HG03571 (cell line): ENCODE measurements around the gene MAP2K3.
"Not testable (repeated sequence)": the region's sequence is repeated elsewhere in the genome, so short reads cannot be mapped to it uniquely, and the experiment has no call there.

Source experiments
- ATAC-seq: cut with Tn5 transposase; IDR thresholded peaks from one replicate; pipeline ENCODE4 v1.9.1; 2021; ENCODE audit not compliant: unreplicated experiment

The MAP2K3 gene

DNA sequence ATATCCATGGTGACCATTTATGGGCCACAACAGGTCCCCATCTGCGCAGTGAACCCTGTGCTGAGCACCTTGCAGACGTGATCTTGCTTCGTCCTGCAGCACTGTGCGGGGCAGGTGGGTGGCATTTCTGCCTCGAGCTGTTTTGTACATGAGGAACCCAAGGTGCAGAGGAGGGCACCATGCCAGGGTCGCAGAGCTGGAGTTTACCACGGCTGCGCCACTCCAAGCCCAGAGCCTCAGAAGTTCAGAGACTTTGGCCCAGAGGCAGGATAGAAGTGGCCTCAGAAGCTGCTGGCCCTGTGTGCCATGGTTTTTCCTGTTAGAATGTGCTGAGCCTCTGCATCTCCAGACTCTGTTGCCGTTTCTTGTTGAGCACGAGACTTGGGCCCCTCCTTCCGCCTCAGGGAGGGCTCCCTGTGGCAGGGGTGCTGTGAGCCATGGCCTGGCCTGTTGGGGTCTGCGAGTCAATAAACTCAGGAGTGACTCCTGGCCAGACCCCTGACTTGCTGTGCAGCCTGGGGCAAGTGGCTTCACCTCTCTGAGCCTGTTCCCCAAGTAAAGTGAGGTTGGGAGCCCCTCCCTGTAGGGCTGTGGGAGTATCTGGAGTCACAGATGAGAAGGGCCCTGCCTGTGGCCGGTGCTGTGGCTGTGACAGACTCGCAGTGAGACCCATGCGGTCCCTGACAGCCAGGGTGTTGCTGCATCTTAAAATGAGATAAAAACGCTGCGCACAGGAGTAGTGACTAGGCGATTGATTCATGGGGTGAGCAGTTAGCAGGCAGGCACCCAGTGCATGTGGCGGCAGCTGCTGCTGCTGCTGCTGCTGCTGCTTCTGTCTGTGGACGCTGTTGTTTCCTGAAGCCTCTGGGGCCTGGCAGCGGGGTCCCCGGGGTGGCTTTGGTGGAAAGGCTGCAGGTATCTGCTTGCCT lies 11.8 kb downstream of the MAP2K3 start:
- ATAC-seq: no peak

- ATAC-seq: no peak
Measured at GRCh38 chr17:21297026-21297520, 12.6 kb downstream of the MAP2K3 start.

DNA sequence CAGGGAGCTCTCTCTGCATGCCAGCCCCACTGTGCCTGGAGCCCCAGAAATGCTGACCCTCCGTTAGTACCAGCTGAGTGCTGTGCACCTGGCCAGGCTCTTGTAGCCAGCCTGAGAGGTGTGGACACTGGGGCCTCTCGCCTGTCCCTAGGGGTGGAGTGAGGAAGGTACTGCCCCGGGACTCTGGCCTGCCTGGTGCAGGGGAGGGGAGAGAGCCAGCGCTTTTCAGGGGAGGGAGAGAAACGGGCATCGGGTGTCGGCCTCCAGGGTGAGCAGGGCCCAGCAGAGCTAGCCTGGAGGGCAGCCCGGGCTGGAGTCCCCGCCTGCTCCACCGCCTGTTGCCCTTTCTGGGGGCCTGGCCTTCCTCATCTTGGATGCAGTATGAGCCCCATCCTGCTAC lies 13.1 kb downstream of the MAP2K3 start:
- no peak for ATAC-seq

DNA sequence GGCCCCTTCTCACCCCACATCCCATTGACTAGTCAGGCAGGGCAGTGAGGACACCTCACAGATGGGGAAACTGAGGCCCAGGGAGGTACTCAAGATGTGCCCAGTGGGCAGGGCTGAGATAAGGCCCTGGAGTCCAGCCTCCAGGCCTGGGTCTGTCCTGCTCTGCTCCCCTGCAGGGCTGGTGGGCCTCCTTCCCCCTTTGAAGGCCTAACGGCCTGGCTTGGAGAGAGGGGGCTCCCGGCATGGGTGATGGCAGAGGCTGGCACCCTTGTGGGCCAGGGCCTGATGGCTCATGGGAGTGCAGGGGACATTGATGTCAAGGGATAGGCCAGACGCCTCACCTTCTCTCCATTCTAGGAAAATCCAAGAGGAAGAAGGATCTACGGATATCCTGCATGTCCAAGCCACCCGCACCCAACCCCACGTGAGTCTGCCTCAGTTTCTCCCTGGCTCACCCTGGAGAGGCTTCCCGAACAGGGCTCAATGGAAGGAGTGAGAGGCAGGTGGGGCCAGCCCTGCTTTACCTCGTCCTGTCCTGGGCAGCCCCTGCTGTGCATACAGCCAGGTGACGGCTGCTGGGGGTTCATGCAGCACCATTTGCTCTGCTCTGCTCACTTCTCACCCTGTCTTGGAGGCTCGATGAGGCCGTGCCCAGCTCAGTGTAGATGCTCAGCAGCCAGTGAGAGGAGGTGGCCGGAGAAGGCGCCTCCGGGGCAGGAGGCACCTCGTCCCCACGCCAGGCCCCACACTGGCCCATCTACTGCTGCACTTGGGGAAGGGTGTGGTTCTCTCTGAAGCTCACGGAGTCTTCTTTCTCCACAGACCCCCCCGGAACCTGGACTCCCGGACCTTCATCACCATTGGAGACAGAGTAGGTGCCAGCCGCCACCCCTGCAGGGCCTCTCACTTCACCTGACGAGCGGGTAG lies 13.8 kb downstream of the MAP2K3 start:
- no peak for ATAC-seq

GRCh38 chr17:21298983-21299519 lies 14.5 kb downstream of the MAP2K3 start:
- no peak for ATAC-seq

DNA sequence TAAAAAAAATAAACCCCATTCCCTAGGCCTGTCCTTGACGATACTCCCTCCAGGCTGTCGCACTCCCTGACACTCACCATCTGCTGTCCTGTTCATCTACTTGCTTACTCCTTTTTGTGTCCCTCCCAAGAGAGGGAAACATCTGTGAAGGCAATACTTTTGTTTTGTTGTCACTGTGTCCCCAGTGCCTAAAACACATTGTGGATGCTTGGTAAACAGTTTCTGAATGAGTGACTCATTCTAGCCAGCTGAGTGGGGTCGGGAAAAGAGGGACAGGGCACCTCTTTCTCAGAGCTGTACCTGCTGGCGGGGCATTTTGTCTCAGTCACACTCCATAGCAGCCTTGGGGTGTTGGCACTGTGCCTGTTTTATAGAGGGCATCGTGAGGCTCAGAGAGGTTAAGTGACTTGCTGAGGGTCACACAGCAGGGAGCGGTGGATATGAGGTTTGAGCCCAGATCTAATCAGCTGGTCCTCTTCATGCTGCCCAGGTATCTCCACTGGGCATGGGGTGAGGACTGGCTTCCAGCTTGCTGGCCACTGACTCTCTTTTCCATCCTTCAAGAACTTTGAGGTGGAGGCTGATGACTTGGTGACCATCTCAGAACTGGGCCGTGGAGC lies 15.6 kb downstream of the MAP2K3 start:
- ATAC-seq: no peak

DNA sequence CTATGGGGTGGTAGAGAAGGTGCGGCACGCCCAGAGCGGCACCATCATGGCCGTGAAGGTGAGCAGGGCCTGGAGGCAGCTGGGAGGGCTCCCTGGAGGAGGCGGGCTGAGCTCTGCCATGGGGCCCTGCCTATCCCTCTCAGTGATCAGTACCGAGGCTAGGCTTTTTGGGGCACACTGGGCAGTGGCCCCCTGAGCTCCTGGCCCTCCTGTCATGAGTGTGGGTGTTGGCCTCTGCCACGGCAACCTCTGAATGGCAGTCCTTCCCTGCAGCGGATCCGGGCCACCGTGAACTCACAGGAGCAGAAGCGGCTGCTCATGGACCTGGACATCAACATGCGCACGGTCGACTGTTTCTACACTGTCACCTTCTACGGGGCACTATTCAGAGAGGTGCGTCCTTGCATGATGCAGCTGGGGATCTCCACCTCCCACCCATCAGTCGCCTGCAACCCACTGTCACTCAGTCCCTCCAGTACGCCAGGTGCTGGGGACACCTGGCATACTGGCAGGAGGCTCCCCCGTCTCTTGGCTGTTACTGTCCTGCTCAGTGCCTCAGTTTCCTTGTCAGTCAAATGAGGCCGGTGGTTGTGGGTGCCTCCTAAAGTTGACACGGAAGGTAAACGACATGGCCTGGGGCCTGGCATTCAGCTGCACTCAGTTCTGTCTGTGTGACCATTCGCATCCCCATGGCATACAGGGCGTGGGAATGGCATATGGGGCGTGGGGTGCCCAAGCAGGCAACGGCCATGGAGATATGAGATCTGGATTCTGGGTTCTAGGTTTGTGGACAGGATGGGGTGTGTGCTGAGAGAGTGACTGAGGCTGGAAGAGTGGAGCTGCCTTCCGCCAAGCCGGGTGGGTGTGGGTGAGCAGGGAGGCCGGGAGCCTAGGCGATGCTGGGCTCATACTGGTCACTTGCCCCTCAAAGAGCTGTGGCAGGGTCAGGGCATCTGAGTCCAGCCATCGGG lies 16.4 kb downstream of the MAP2K3 start:
- ATAC-seq: no peak

DNA sequence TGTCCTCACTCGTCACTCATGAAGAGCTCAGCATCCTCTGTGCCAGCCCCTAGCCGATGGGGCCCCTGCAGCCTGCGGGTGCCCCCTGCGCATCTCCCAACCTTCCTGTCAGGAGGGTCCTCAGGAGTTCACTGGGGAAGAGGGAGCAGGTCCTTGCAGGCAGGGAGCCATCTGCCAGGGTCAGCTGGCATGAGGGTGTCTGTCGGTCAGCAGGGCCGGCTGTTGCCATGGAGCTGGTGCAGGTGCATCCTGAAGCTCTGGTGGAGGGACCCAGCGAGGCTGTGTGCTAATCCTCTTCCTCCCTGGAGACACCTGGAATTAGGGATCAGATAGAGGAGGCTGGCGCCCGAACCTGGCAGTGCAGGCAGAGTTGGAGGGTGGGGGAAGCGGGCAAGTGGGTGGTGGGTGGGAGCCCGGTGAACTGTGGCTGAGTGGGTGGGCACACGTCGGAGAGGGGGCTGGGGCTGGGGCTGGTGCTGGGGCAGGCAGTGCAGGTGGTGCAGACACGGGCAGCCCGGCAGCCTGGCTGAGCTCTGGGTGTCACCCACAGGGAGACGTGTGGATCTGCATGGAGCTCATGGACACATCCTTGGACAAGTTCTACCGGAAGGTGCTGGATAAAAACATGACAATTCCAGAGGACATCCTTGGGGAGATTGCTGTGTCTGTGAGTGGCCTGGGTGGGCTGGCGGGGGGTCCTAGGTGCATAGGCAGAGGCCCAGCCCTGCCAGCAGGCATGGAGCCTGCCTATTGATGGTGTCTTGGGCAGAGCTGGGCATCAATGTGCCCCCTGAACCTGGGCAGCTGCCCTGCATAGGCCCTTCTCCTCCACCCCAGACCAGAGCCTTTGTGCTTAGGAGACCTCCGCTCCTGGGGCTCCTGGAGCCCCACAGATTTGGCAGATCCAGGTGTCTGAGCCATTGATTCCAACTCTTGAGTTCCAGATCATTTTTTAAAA lies 17.4 kb downstream of the MAP2K3 start:
- no peak for ATAC-seq

GRCh38 chr17:21302711-21303425 lies 18.4 kb downstream of the MAP2K3 start:
- ATAC-seq: no peak

DNA sequence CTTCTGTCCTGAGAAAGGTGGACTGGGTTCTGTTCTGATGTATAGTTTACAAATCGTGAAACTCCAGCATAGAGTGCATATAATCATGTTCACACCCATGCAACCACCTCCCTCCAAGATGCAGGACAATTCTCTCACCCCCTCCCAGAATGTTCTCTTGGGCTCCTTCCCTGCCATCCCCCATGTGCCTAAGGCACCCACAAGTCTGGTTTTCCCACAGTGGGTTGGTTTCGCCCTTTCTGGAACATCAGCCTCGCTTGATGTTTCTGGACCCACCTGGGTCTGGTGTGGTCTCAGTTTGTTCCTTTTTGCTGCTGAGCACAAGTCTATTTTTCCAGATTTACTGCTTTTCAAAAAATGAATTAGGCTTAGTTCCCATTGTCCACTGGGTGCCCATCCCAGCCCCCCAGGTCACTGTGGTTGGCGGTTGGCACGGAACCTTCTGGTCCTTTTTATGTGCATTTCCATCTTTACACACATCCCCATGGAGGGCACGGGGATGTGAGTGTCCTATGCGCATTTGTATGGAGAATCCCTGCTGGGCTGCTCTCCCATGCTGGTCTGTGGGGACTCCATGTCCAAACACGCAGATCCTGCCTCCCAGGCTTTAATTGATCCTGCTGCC lies 19.0 kb downstream of the MAP2K3 start:
- no peak for ATAC-seq

DNA sequence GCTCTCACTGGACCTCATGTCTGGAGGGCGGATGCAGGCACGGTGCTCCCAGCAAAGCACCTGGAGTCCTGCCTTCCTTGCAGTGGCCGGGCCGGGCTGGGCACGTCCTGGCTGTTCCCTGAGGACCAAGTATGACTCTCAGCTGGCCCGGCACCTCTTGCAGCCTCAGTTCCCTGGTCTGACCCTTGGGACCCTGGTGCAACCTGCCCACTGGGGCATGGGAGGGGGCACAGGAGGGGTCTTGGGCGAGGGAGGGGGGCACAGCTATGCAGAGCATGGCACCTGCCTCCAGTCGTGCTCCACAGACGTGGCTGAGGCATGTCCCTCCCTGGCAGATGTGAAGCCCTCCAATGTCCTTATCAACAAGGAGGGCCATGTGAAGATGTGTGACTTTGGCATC lies 19.6 kb downstream of the MAP2K3 start:
- no peak for ATAC-seq

GRCh38 chr17:21304551-21305151 lies 20.1 kb downstream of the MAP2K3 start:
- ATAC-seq: not testable (repeated sequence)

DNA sequence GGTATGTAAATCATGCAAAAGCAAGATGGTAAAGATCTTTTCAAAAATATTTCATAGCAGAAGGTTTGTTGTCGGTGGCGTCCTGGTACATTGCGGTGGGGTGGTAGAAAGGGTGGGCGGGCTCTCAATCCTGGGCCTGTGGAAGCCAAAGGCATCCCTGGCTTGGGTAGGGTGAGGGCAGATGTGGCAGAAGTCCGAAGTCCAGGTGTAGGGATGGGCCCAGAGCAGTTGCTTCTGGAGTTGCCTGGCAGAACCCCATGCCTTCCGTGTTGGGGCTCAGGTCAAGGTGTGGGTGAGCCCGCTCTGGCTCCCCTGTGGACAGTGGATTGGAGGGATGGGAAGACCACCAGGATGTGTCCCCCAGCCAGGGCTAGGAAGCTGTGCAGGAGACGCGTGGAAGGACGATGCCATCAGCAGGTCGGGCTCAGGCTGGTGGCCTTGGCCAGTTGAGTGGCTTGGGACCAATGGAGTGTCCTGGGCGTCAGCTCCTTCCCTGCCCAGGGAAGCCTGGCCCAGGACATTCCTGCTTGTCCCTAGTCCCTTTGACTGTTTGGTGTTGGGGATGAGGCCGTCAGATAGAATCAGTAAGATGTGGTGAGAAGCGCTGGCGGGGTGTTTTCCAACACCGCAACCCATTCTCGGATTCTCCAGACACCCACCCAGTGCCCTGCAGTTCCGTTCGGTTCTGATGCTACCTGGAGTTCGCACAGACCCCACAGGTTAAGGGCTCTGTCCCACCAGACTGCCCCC lies 21.1 kb downstream of the MAP2K3 start:
- not testable (repeated sequence) for ATAC-seq

- ATAC-seq: not testable (repeated sequence)
Measured at GRCh38 chr17:21306611-21307272, 22.2 kb downstream of the MAP2K3 start.

DNA sequence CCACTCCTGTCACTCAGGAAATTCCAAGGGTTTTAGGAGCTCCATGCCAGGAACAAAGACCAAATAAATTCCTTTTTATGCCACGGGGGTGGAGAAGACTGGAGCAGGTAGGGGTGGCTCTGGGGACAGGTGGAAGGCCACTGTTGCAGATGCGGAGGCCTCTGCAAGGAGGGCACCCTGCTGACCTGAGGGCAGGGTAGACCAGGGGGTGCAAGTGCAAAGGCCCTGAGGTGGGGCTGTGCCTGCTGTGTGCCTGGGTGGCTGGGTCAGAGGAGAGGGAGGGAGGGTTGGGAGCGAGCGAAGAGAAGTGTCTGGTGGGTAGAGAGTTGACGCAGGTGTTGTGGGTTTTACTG lies 22.7 kb downstream of the MAP2K3 start:
- not testable (repeated sequence) for ATAC-seq

GRCh38 chr17:21308931-21309381 lies 24.4 kb downstream of the MAP2K3 start:
- ATAC-seq: not testable (repeated sequence)
